Small intestine (tissue), 7 donors: ENCODE data around the gene MIEF1. TPM values are rescaled to one million over a fixed set of nuclear protein-coding genes. Genes with fewer than 3 reads are reported as not detected.
A peak's percentile ranks its signal among the peaks of the same experiment; 100 is the strongest.
"Not testable (repeated sequence)": the region's sequence is repeated elsewhere in the genome, so short reads cannot be mapped to it uniquely, and the experiment has no call there.

Experiments used
- DNase-seq, 2 donors: peaks; one replicate each; pipeline versions ENCODE4 v3.0.0 to v3.0.0-alpha.2; 2013
- FAIRE-seq: peaks from 2 replicates; lab custom pipeline; 2012; peaks lifted over from hg19 to GRCh38; lab: Jason Lieb, UNC
- H3K27ac ChIP-seq, 3 donors: one replicate each; pipeline ENCODE4 v1.5.1; 2013; ENCODE audit warnings: low read length in 2 of 3, mild to moderate bottlenecking in 2 of 3, control low read depth in 1 of 3, inconsistent platforms in 1 of 3, low read depth in 1 of 3, moderate library complexity in 1 of 3
- H3K27me3 ChIP-seq, 3 donors: one replicate each; pipeline ENCODE4 v1.6.1; 2013; ENCODE audit warnings: low read length in 3 of 3, inconsistent platforms in 1 of 3; ENCODE audit not compliant: control insufficient read depth in 3 of 3, insufficient read depth in 3 of 3
- H3K36me3 ChIP-seq, 3 donors: one replicate each; pipeline ENCODE4 v1.6.1; 2013; ENCODE audit warnings: low read length in 3 of 3, inconsistent platforms in 1 of 3, low read depth in 1 of 3, mild to moderate bottlenecking in 1 of 3, moderate library complexity in 1 of 3; ENCODE audit not compliant: control insufficient read depth in 3 of 3, insufficient read depth in 2 of 3
- H3K4me1 ChIP-seq, 3 donors: one replicate each; pipeline ENCODE4 v1.6.1; 2013; ENCODE audit warnings: low read length in 2 of 3, inconsistent platforms in 1 of 3, low read depth in 1 of 3, mild to moderate bottlenecking in 1 of 3, moderate library complexity in 1 of 3; ENCODE audit not compliant: control insufficient read depth in 3 of 3, insufficient read depth in 2 of 3
- H3K4me3 ChIP-seq, 3 donors: one replicate each; pipeline ENCODE4 v1.5.1; 2013; ENCODE audit warnings: low read length in 3 of 3, control low read depth in 1 of 3, inconsistent platforms in 1 of 3, low read depth in 1 of 3, mild to moderate bottlenecking in 1 of 3, moderate library complexity in 1 of 3
- H3K9me3 ChIP-seq, 2 donors: one replicate each; pipeline ENCODE4 v1.6.1; 2013; ENCODE audit warnings: low read depth in 1 of 2, low read length in 1 of 2; ENCODE audit not compliant: control insufficient read depth in 2 of 2, insufficient read depth in 1 of 2
- WGBS, 3 donors: extraction: QIAGEN DNeasy Blood & Tissue Kit; methylation state at CpG; one replicate each; pipeline ENCODE4 v1.1.7; 2013; 5-methylcytosine and 5-hydroxymethylcytosine counted together
- polyA plus RNA-seq, 4 donors: library from polyadenylated mRNA; stranded (reverse) in 3 of 4; unstranded in 1 of 4; fragments of 200-250 nt in 3 of 4; fragments of 120-200 nt in 1 of 4; gene quantifications; one replicate each; pipeline versions ENCODE4 v1.2.1 to v1.2.3, GENCODE V29; 2013
- donor health status: healthy with polysubstance abuse.
- donor health status: control.
- donor health status: control.
- donor health status: Bipolar disorder and iron deficiency.
- donor health status: healthy.

Gene MIEF1
- polyA plus RNA-seq, 4 donors, result 12.2 to 37.5 (median 18.7) TPM

- H3K27ac ChIP-seq, result no peak overlapping the region
- peaks cover 0 to 23% (median 0%) of the 10 kb centered on the region in 3 donors for H3K4me1 ChIP-seq
- H3K9me3 ChIP-seq, result no peaks in the 10 kb centered on the region
- no peak for DNase-seq
- no peaks in the 10 kb centered on the region for H3K27me3 ChIP-seq
- peaks cover 18 to 62% (median 33%) of the 10 kb centered on the region in 3 donors for H3K36me3 ChIP-seq
- no peak overlapping the region for H3K4me3 ChIP-seq
- no peak for FAIRE-seq
- WGBS, 3 donors, result 86 to 91% (median 87%) methylated on average over 12 of the region's 12 CpGs
Observed at GRCh38 chr22:39515266-39516050, 13.4 kb downstream of the MIEF1 start.

GRCh38 chr22:39517470-39517869 lies 15.4 kb downstream of the MIEF1 start:
- H3K36me3 ChIP-seq, result peaks cover 11 to 66% (median 23%) of the 10 kb centered on the region in 3 donors
- peaks cover 0 to 31% (median 0%) of the 10 kb centered on the region in 3 donors for H3K4me1 ChIP-seq
- no peak overlapping the region for H3K27ac ChIP-seq
- no peak for DNase-seq
- no peaks in the 10 kb centered on the region for H3K27me3 ChIP-seq
- no peak overlapping the region for H3K4me3 ChIP-seq
- WGBS, 3 donors, result 61 to 80% (median 66%) methylated on average over 3 of the region's 3 CpGs
- FAIRE-seq, result no peak
- H3K9me3 ChIP-seq, result no peaks in the 10 kb centered on the region

GRCh38 chr22:39518144-39518786 lies 16.2 kb downstream of the MIEF1 start:
- H3K27me3 ChIP-seq, result no peaks in the 10 kb centered on the region
- peaks cover 0 to 39% (median 0%) of the 10 kb centered on the region in 3 donors for H3K4me1 ChIP-seq
- DNase-seq (no peak), FAIRE-seq (no peak)
- peaks cover 11 to 66% (median 24%) of the 10 kb centered on the region in 3 donors for H3K36me3 ChIP-seq
- no peaks in the 10 kb centered on the region for H3K9me3 ChIP-seq
- no peak overlapping the region for H3K4me3 ChIP-seq
- 54 to 74% (median 64%) methylated on average over 5 of the region's 5 CpGs for WGBS, 3 donors
- H3K27ac ChIP-seq, result no peak overlapping the region

GRCh38 chr22:39518996-39519680 lies 17.0 kb downstream of the MIEF1 start:
- Histone ChIP-seq H3K27ac (peak overlapping the region; percentile 86 to 99 (median 97)), H3K27me3 (no peaks in the 10 kb centered on the region), H3K9me3 (no peaks in the 10 kb centered on the region), H3K4me1 (peaks cover 0 to 43% (median 0%) of the 10 kb centered on the region in 3 donors), H3K36me3 (peaks cover 9 to 66% (median 19%) of the 10 kb centered on the region in 3 donors), H3K4me3 (peak overlapping the region; percentile 69 to 100 (median 96))
- FAIRE-seq (no peak), DNase-seq (peak in 1 of 2 donors; percentile 40)
- WGBS, 3 donors, result 7 to 8% (median 8%) methylated on average over 24 of the region's 24 CpGs

- no peak for FAIRE-seq
- Histone ChIP-seq H3K27me3 (no peaks in the 10 kb centered on the region), H3K4me3 (peak overlapping the region; percentile 69 to 100 (median 96)), H3K4me1 (peaks cover 0 to 44% (median 0%) of the 10 kb centered on the region in 3 donors), H3K27ac (peak overlapping the region; percentile 86 to 99 (median 98)), H3K9me3 (no peaks in the 10 kb centered on the region), H3K36me3 (peaks cover 9 to 66% (median 21%) of the 10 kb centered on the region in 3 donors)
- 0 to 1% (median 0%) methylated on average over 40 to 47 of the region's 47 CpGs for WGBS, 3 donors
- peak; percentile 85 to 99 for DNase-seq
Observed at GRCh38 chr22:39519681-39520225, 17.7 kb downstream of the MIEF1 start.

GRCh38 chr22:39520226-39521105 lies 18.4 kb downstream of the MIEF1 start, which contains the start of gene ATF4:
Gene ATF4 (plus strand): TSS chr22:39520562. CDS start chr22:39521446, 884 bp downstream.
- peaks cover 14 to 66% (median 14%) of the 10 kb centered on the region in 3 donors for H3K36me3 ChIP-seq
- peak within 1 kb of the TSS; percentile 96 to 99 (median 98) for H3K27ac ChIP-seq
- 0% methylated on average over 74 to 86 of the region's 86 CpGs for WGBS, 3 donors
- H3K27me3 ChIP-seq, result no peaks in the 10 kb centered on the region
- DNase-seq (peak; percentile 66 to 100), FAIRE-seq (no peak)
- H3K4me1 ChIP-seq, result peaks cover 0 to 40% (median 0%) of the 10 kb centered on the region in 3 donors
- H3K4me3 ChIP-seq, result peak within 1 kb of the TSS; percentile 96 to 100 (median 98)
- H3K9me3 ChIP-seq, result no peaks in the 10 kb centered on the region

GRCh38 chr22:39521106-39521885 lies 19.2 kb downstream of the MIEF1 start:
- H3K9me3 ChIP-seq, H3K27me3 ChIP-seq, DNase-seq, FAIRE-seq: not testable (repeated sequence)
- Histone ChIP-seq H3K4me1 (peaks cover 0 to 40% (median 0%) of the 10 kb centered on the region in 3 donors), H3K4me3 (peak overlapping the region; percentile 96 to 100 (median 98)), H3K36me3 (peaks cover 13 to 69% (median 14%) of the 10 kb centered on the region in 3 donors), H3K27ac (peak overlapping the region; percentile 96 to 99 (median 98))
- WGBS, 3 donors, result 1 to 2% (median 1%) methylated on average over 28 of the region's 28 CpGs
